A549 (cell line): Measurements from ENCODE around the gene DCX.

Experiments used
- HEYL ChIP-seq: fragments of 250-450 bp; sonication (Bioruptor Pico); IDR thresholded peaks from 2 replicates; pipeline ENCODE4 v1.8.0; 2021; ENCODE audit warnings: mild to moderate bottlenecking, moderate library complexity
- KDM1A ChIP-seq: fragments of 200-600 bp; sonication (generic); IDR thresholded peaks from 2 replicates; pipeline ENCODE4 v1.6.1; 2016; ENCODE audit warnings: low read depth, mild to moderate bottlenecking
- POLR2A ChIP-seq: IDR thresholded peaks from 2 replicates; pipeline ENCODE4 v1.6.1; 2012; ENCODE audit warnings: mild to moderate bottlenecking, low read length
- TF ChIP-seq, protein P1 (sequence below): fragments of 200-600 bp; sonication (generic); IDR thresholded peaks from 2 replicates; pipeline ENCODE4 v1.6.1; 2016; ENCODE audit warnings: antibody characterized with exemption, mild to moderate bottlenecking, moderate library complexity

DNA sequence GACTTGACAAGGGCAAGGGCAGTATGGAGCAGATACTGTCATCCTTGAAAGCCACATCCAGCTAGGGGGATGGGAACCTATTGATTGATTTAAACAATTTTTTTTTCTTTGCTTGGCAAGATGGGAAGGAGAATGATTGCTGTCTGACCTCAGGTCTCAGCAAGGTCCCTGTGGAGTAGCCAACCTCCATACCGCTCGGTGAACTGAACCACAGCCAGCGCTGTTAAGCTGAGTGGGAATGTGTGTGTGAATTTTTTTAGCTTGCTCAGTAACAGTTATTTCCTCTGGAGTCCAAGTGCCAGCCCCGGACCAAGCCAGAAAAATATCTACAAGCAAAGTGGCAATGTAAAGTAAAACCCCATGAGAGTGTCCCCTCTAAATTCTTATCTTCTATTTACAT lies 25.9 kb downstream of the DCX start:
- TF ChIP-seq, protein P1, sequence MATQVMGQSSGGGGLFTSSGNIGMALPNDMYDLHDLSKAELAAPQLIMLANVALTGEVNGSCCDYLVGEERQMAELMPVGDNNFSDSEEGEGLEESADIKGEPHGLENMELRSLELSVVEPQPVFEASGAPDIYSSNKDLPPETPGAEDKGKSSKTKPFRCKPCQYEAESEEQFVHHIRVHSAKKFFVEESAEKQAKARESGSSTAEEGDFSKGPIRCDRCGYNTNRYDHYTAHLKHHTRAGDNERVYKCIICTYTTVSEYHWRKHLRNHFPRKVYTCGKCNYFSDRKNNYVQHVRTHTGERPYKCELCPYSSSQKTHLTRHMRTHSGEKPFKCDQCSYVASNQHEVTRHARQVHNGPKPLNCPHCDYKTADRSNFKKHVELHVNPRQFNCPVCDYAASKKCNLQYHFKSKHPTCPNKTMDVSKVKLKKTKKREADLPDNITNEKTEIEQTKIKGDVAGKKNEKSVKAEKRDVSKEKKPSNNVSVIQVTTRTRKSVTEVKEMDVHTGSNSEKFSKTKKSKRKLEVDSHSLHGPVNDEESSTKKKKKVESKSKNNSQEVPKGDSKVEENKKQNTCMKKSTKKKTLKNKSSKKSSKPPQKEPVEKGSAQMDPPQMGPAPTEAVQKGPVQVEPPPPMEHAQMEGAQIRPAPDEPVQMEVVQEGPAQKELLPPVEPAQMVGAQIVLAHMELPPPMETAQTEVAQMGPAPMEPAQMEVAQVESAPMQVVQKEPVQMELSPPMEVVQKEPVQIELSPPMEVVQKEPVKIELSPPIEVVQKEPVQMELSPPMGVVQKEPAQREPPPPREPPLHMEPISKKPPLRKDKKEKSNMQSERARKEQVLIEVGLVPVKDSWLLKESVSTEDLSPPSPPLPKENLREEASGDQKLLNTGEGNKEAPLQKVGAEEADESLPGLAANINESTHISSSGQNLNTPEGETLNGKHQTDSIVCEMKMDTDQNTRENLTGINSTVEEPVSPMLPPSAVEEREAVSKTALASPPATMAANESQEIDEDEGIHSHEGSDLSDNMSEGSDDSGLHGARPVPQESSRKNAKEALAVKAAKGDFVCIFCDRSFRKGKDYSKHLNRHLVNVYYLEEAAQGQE, result no peak
- TF ChIP-seq HEYL (CRISPR knock-in tag) (no peak), POLR2A (no peak), KDM1A (no peak)
